CD4-positive, alpha-beta memory T cell (primary cell): ENCODE results near the gene LMF1. TPM values are rescaled to one million over a fixed set of nuclear protein-coding genes. Genes with fewer than 3 reads are reported as not detected.

ENCODE experiments used
- CTCF ChIA-PET: fragments of 350-600 bp; sonication (Branson Sonifier 250); formaldehyde crosslinking; loops from one replicate; lab custom pipeline; 2021; ENCODE audit warnings: inconsistent platforms; ENCODE audit not compliant: partially characterized antibody; lab: Charles Lee
- POLR2A ChIA-PET: fragments of 350-600 bp; sonication (Branson Sonifier 250); formaldehyde crosslinking; loops from one replicate; lab custom pipeline; 2021; ENCODE audit not compliant: partially characterized antibody; lab: Charles Lee
- DNase-seq, 5 donors: peaks; one replicate each; pipeline versions ENCODE4 v3.0.0 to v3.0.0-alpha.2; 2020 to 2022; ENCODE audit warnings: mixed read lengths in 1 of 5
- H3K27ac ChIP-seq: one replicate; pipeline ENCODE4 v1.7.0; 2013; ENCODE audit warnings: low read depth, low read length
- H3K27me3 ChIP-seq: 2 replicates; pipeline ENCODE4 v1.7.0; 2013; ENCODE audit warnings: mild to moderate bottlenecking, low read length, moderate library complexity; ENCODE audit not compliant: insufficient read depth
- H3K36me3 ChIP-seq: 2 replicates; pipeline ENCODE4 v1.7.0; 2013; ENCODE audit warnings: mild to moderate bottlenecking, low read length, moderate library complexity; ENCODE audit not compliant: insufficient read depth
- H3K4me1 ChIP-seq: 2 replicates; pipeline ENCODE4 v1.7.0; 2013; ENCODE audit warnings: mild to moderate bottlenecking, low read length, moderate library complexity; ENCODE audit not compliant: insufficient read depth
- H3K4me3 ChIP-seq, 2 donors: one replicate each; pipeline ENCODE4 v1.7.0; 2013; ENCODE audit warnings: low read length in 2 of 2, mild to moderate bottlenecking in 1 of 2
- H3K9me3 ChIP-seq, 2 donors: one replicate each; pipeline ENCODE4 v1.7.0; 2013; ENCODE audit warnings: low read length in 2 of 2, control low read depth in 1 of 2; ENCODE audit not compliant: control insufficient read depth in 1 of 2
- H3K27ac Mint-ChIP-seq, 7 donors: one replicate each; pipeline ENCODE4 v1.8.0; 2020 to 2021; ENCODE audit warnings: mixed read lengths in 7 of 7, mild to moderate bottlenecking in 6 of 7, inconsistent platforms in 3 of 7, moderate library complexity in 3 of 7
- H3K27me3 Mint-ChIP-seq, 2 donors: one replicate each; pipeline ENCODE4 v1.8.0; 2020 to 2021; ENCODE audit warnings: mixed read lengths in 2 of 2
- H3K36me3 Mint-ChIP-seq, 2 donors: one replicate each; pipeline ENCODE4 v1.8.0; 2020 to 2021; ENCODE audit warnings: mixed read lengths in 2 of 2, inconsistent platforms in 1 of 2, mild to moderate bottlenecking in 1 of 2
- H3K4me1 Mint-ChIP-seq, 4 donors: one replicate each; pipeline ENCODE4 v1.8.0; 2020 to 2021; ENCODE audit warnings: mixed read lengths in 4 of 4, mild to moderate bottlenecking in 1 of 4
- H3K4me3 Mint-ChIP-seq, 8 donors: one replicate each; pipeline ENCODE4 v1.8.0; 2020 to 2021; ENCODE audit warnings: mixed read lengths in 8 of 8, mild to moderate bottlenecking in 7 of 8, moderate library complexity in 6 of 8, inconsistent platforms in 3 of 8
- H3K9me3 Mint-ChIP-seq, 8 donors: one replicate each; pipeline ENCODE4 v1.8.0; 2020 to 2021; ENCODE audit warnings: mixed read lengths in 8 of 8, mild to moderate bottlenecking in 5 of 8, inconsistent platforms in 3 of 8, moderate library complexity in 1 of 8
- intact Hi-C: fragments of 100-400 bp; cut with micrococcal nuclease; formaldehyde crosslinking; loops from one replicate; pipeline ENCODE4 v1.15.1; 2023
- polyA plus RNA-seq, 2 donors: library from polyadenylated mRNA; unstranded; fragments of 300-500 nt; fragmentation: Illumina TruSeq; gene quantifications; one replicate each; pipeline ENCODE4 v1.2.3, GENCODE V29; 2021
- total RNA-seq, 2 experiments: library from RNA; stranded (reverse); gene quantifications; one replicate each; pipeline ENCODE4 v1.2.3, GENCODE V29; 2021

LMF1 gene
- total and polyA plus RNA-seq, 4 experiments from 2014 or later = 8.5 to 59.7 (median 32.6) TPM

GRCh38 chr16:985646-986400 is 15.0 kb upstream of the LMF1 start:
- Mint-ChIP-seq H3K4me3 (peak overlapping the region in 1 of 8 donors; percentile 54), H3K36me3 (no peaks in the 10 kb centered on the region), H3K27ac (peak overlapping the region in 1 of 7 donors; percentile 46), H3K27me3 (peaks cover 0 to 4% of the 10 kb centered on the region in 2 donors), H3K4me1 (no peaks in the 10 kb centered on the region), H3K9me3 (peaks cover 0 to 4% (median 0%) of the 10 kb centered on the region in 8 donors)
- Histone ChIP-seq H3K4me3 (no peak overlapping the region), H3K36me3 (no peaks in the 10 kb centered on the region), H3K27ac (no peak overlapping the region), H3K27me3 (no peaks in the 10 kb centered on the region), H3K9me3 (no peaks in the 10 kb centered on the region), H3K4me1 (peaks cover 7% of the 10 kb centered on the region)
- ChIA-PET CTCF (interaction anchor here (1.0 kb wide), 1 partner anchor 22 kb away, joined by 4 read pairs; no protein-coding TSS in a partner anchor), POLR2A (interaction anchor here (1.4 kb wide), 1 partner anchor 22 kb away, joined by 7 read pairs; no protein-coding TSS in a partner anchor)
- intact Hi-C loops = no loop called here
- DNase-seq = no peak

DNA sequence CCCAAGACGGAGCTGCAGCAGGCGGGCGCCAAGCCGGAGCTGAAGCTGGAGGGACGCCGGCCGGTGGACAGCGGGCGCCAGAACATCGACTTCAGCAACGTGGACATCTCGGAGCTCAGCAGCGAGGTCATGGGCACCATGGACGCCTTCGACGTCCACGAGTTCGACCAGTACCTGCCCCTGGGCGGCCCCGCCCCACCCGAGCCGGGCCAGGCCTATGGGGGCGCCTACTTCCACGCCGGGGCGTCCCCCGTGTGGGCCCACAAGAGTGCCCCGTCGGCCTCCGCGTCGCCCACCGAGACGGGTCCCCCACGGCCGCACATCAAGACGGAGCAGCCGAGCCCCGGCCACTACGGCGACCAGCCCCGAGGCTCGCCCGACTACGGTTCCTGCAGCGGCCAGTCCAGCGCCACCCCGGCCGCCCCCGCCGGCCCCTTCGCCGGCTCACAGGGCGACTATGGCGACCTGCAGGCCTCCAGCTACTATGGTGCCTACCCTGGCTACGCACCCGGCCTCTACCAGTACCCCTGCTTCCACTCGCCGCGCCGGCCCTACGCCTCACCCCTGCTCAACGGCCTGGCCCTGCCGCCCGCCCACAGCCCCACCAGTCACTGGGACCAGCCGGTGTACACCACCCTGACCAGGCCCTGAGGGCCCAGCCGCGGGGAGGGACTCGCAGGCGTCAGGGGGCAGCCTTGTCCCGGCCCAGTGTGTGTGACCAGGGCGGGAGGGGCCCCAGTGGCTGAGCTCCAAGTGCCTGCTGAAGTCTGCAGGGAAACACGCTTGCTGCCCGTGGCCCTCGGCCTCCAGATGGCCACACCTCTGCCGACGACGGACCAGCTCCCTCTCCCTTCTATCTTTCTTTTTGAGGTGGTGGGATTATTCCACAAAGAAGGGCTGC is 14.2 kb upstream of the LMF1 start:
- intact Hi-C loops = no loop called here
- no peaks in the 10 kb centered on the region for H3K36me3 Mint-ChIP-seq
- H3K36me3 ChIP-seq = no peaks in the 10 kb centered on the region
- no peaks in the 10 kb centered on the region for H3K4me1 Mint-ChIP-seq
- no peaks in the 10 kb centered on the region for H3K27me3 ChIP-seq
- H3K4me1 ChIP-seq = peaks cover 11% of the 10 kb centered on the region
- H3K27ac Mint-ChIP-seq = peak overlapping the region in 1 of 7 donors; percentile 46
- no peaks in the 10 kb centered on the region for H3K9me3 ChIP-seq
- H3K4me3 Mint-ChIP-seq = peak overlapping the region in 1 of 8 donors; percentile 54
- no peak overlapping the region for H3K4me3 ChIP-seq
- H3K27me3 Mint-ChIP-seq = peaks cover 0 to 4% of the 10 kb centered on the region in 2 donors
- H3K9me3 Mint-ChIP-seq = peaks cover 0 to 4% (median 0%) of the 10 kb centered on the region in 8 donors
- H3K27ac ChIP-seq = no peak overlapping the region
- CTCF ChIA-PET = no interaction called here
- DNase-seq = no peak
- POLR2A ChIA-PET = interaction anchor here (1.4 to 6.6 kb wide), 2 partner anchors 12 to 21 kb away, joined by 7 to 83 read pairs; no protein-coding TSS in a partner anchor

GRCh38 chr16:984121-984694 is 13.4 kb upstream of the LMF1 start:
- Mint-ChIP-seq H3K4me3 (no peak overlapping the region), H3K9me3 (peaks cover 0 to 4% (median 0%) of the 10 kb centered on the region in 8 donors), H3K27me3 (peaks cover 0 to 4% of the 10 kb centered on the region in 2 donors), H3K36me3 (no peaks in the 10 kb centered on the region), H3K27ac (no peak overlapping the region), H3K4me1 (no peaks in the 10 kb centered on the region)
- Histone ChIP-seq H3K4me1 (peaks cover 12% of the 10 kb centered on the region), H3K4me3 (no peak overlapping the region), H3K27me3 (no peaks in the 10 kb centered on the region), H3K27ac (no peak overlapping the region), H3K9me3 (no peaks in the 10 kb centered on the region), H3K36me3 (no peaks in the 10 kb centered on the region)
- DNase-seq = no peak
- intact Hi-C loops = no loop called here
- ChIA-PET CTCF (no interaction called here), POLR2A (interaction anchor here (6.6 kb wide), 2 partner anchors 12 to 16 kb away, joined by 83 to 120 read pairs; partner anchors contain the start of gene LMF1)

GRCh38 chr16:983044-984030 is 12.6 kb upstream of the LMF1 start:
- Histone ChIP-seq H3K27me3 (no peaks in the 10 kb centered on the region), H3K4me1 (peaks cover 12% of the 10 kb centered on the region), H3K36me3 (no peaks in the 10 kb centered on the region), H3K9me3 (no peaks in the 10 kb centered on the region), H3K4me3 (no peak overlapping the region), H3K27ac (no peak overlapping the region)
- intact Hi-C loops = no loop called here
- CTCF ChIA-PET = no interaction called here
- Mint-ChIP-seq H3K4me3 (peak overlapping the region; percentile 48 to 73 (median 62)), H3K27ac (peak overlapping the region in 2 of 7 donors; percentile 57 to 65), H3K9me3 (peaks cover 0 to 4% (median 0%) of the 10 kb centered on the region in 8 donors), H3K27me3 (peaks cover 0 to 4% of the 10 kb centered on the region in 2 donors), H3K4me1 (peaks cover 0 to under 1% (median 0%) of the 10 kb centered on the region in 4 donors), H3K36me3 (no peaks in the 10 kb centered on the region)
- POLR2A ChIA-PET = interaction anchor here (1.3 to 6.6 kb wide), 4 partner anchors 13 to 242 kb away, joined by 4 to 120 read pairs (median 66); partner anchors contain the start of gene LMF1
- no peak for DNase-seq

DNA sequence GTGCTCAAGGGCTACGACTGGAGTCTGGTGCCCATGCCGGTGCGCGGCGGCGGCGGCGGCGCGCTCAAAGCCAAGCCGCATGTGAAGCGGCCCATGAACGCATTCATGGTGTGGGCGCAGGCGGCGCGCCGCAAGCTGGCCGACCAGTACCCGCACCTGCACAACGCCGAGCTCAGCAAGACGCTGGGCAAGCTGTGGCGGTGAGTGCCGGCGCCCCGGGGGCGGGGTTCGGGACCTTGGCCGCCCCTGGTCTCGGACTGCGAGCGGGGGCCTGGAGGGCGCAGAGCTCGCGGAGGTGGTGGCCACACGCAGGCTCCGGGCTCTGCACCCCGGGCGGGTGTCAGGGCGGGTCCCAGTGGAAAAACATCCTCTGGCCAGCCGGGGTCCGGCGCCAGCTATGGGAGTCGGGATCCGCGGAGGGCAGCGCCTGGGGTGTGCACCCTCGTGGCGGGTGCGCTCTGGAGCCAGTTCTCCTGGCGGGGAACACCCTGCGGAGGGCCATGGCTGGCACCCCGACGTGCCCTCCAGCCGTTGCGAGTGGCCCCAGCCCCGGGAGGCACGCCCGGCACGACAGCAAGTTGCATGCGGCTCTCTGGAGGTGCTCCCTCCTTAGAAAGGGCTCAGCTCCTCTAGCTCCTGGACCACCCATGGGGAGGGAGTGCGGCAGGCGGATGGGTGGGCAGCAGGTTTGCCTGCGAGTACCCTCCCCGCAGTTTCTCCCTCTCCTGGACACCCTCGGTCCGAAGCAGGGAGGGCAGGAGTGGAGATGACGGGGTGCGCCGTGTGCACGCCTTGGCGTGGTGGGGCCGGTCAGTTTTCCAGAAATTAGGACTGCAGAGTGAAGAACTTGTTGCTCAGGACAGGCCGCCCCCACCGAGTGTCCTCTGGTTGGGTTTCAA is 11.6 kb upstream of the LMF1 start:
- POLR2A ChIA-PET = interaction anchor here (1.3 to 6.6 kb wide), 5 partner anchors 14 to 241 kb away, joined by 4 to 120 read pairs (median 49); partner anchors contain the start of genes CHTF18, LMF1 and RPUSD1
- H3K4me3 ChIP-seq = peak overlapping the region in 1 of 2 donors; percentile 19
- no peaks in the 10 kb centered on the region for H3K36me3 Mint-ChIP-seq
- peaks cover 6 to 8% (median 7%) of the 10 kb centered on the region in 4 donors for H3K4me1 Mint-ChIP-seq
- H3K9me3 ChIP-seq = no peaks in the 10 kb centered on the region
- peak overlapping the region in 3 of 7 donors; percentile 47 to 65 (median 57) for H3K27ac Mint-ChIP-seq
- H3K9me3 Mint-ChIP-seq = peaks cover 0 to 4% (median 0%) of the 10 kb centered on the region in 8 donors
- H3K4me1 ChIP-seq = peaks cover 12% of the 10 kb centered on the region
- H3K27me3 Mint-ChIP-seq = peaks cover 0 to 4% of the 10 kb centered on the region in 2 donors
- H3K27ac ChIP-seq = no peak overlapping the region
- peak overlapping the region; percentile 48 to 73 (median 62) for H3K4me3 Mint-ChIP-seq
- no peaks in the 10 kb centered on the region for H3K27me3 ChIP-seq
- DNase-seq = peak in 3 of 5 donors; percentile 33 to 40 (median 34)
- intact Hi-C loops = no loop called here
- CTCF ChIA-PET = interaction anchor here (0.7 to 1.1 kb wide), 2 partner anchors 18 to 74 kb away, joined by 4 read pairs; no protein-coding TSS in a partner anchor
- no peaks in the 10 kb centered on the region for H3K36me3 ChIP-seq
